Measurements from ENCODE around the gene THADA. TPM values are rescaled to one million over a fixed set of nuclear protein-coding genes. Genes with fewer than 3 reads are reported as not detected.

The THADA gene
- total RNA-seq, 2 donors from 2014 or later: 14.5 to 16.1 TPM

DNA sequence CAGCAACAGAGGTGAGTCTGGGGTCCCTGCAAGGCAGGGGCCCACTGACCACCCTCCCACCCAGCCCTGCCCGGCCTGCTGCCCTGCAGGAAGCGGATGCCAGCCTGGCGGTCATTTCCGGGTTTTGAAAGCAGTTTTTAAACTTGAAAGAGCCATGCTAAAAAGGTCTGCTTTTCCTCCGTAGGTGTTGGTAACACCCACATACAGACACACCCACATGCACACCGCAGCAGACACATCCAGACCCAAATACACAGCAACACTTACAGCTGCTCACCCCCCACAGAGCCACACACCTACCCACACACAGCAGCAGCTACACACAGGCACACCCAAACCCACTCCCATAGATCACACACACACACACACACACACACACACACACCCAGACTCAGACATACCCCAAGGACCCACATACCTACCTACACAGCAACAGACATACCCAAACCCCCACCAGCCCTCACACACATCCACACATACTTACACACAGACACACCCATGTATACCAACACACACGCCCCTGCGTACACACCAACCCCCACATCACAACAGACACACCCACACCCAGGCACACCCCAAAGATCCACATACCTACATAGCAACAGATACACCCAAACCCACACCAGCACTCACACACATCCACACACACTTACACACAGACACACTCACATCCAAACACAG, 377.0 kb downstream of the THADA start:
- Histone ChIP-seq H3K27me3 (no peaks in the 10 kb centered on the region), H3K36me3 (peaks cover 18% of the 10 kb centered on the region), H3K4me1 (peaks cover 0 to 69% of the 10 kb centered on the region in 2 donors), H3K4me3 (peak overlapping the region; percentile 39 to 92), H3K9me3 (no peaks in the 10 kb centered on the region), H3K27ac (peak overlapping the region; percentile 99 to 100)
- no peak for DNase-seq (ENCODE audit: low spot score)
- TF ChIP-seq, protein P1, sequence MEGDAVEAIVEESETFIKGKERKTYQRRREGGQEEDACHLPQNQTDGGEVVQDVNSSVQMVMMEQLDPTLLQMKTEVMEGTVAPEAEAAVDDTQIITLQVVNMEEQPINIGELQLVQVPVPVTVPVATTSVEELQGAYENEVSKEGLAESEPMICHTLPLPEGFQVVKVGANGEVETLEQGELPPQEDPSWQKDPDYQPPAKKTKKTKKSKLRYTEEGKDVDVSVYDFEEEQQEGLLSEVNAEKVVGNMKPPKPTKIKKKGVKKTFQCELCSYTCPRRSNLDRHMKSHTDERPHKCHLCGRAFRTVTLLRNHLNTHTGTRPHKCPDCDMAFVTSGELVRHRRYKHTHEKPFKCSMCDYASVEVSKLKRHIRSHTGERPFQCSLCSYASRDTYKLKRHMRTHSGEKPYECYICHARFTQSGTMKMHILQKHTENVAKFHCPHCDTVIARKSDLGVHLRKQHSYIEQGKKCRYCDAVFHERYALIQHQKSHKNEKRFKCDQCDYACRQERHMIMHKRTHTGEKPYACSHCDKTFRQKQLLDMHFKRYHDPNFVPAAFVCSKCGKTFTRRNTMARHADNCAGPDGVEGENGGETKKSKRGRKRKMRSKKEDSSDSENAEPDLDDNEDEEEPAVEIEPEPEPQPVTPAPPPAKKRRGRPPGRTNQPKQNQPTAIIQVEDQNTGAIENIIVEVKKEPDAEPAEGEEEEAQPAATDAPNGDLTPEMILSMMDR (IDR thresholded peaks at IDR 0.05): no peak

DNA sequence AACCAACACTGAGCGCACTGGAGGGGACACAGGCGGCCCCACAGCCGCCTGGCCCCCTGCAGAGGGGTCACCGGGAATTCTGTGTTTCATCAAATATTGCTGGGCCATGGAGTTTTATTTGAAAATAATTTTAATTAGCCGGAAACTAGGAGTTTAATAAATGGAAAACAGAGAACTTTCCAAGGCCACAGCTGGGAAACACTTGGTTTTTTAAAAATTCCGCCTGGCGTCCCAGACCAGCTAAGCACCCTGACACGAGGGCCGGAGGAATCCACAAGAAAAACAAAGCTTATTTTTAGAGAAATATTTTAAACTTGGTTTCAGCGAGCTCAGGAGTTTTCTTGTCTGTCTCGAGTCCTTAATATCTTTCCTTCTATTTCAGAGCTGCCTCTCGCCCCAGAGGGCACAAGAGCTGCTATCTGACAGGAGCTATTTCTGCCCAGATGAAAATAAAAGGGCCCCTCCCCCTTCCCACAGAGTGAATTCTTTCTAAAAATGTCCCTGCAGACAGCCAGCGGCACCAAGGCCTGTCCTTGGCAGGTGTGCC, 377.6 kb downstream of the THADA start:
- Histone ChIP-seq H3K27me3 (no peaks in the 10 kb centered on the region), H3K9me3 (no peaks in the 10 kb centered on the region), H3K4me1 (peaks cover 0 to 64% of the 10 kb centered on the region in 2 donors), H3K4me3 (peak overlapping the region in 1 of 2 donors; percentile 92), H3K27ac (peak overlapping the region; percentile 99 to 100), H3K36me3 (peaks cover 12% of the 10 kb centered on the region)
- TF ChIP-seq, protein P1 (IDR thresholded peaks at IDR 0.05): no peak
- DNase-seq (ENCODE audit: low spot score): no peak

DNA sequence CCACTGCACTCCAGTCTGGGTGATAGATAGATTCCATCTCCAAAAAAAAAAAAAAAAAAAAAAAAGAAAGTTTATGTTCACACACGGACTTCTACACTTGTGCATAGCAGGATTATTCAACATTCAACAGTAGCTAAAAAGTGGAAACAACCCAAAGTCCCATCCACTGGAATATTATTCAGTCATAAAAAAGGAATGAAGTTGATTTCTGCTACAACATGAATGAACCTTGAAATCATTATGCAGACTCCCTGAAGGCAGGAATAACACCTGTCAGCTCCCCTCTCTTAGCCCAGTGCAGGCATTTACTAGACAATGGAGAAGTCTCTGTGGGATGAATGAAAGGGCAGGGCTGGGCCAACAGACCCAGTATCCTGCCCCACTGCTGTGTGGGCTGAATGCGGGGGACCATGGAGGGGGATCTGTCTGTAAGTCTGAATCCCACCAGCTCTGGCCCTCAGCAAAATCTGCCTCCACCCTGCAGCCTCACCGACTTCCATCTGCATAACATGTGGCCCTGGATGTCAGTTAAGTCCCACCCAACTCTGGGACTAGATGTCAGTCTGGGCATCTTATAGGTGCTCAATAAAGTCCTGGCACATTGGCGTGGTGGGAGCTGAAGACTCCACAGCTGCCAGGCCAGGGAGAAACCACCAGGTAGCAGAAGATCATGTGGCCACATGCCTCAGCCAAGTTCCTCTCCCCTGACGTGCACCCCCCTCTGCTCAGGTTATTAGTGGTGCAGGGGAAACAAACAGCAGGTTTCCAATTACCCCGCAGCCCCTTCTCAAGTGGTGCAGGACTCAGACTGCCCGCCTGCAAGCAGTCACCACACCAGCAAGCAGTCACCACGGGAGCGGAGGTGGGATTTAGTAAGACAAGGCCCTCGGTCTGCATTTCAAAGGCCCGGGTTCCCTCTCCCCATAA, 378.3 kb downstream of the THADA start:
- H3K9me3 ChIP-seq: no peaks in the 10 kb centered on the region
- peaks cover 0 to 57% of the 10 kb centered on the region in 2 donors for H3K4me1 ChIP-seq
- H3K4me3 ChIP-seq: no peak overlapping the region
- TF ChIP-seq, protein P1 (IDR thresholded peaks at IDR 0.05): no peak
- peaks cover 5% of the 10 kb centered on the region for H3K36me3 ChIP-seq
- H3K27ac ChIP-seq: peak overlapping the region; percentile 99 to 100
- no peaks in the 10 kb centered on the region for H3K27me3 ChIP-seq
- no peak for DNase-seq (ENCODE audit: low spot score)

DNA sequence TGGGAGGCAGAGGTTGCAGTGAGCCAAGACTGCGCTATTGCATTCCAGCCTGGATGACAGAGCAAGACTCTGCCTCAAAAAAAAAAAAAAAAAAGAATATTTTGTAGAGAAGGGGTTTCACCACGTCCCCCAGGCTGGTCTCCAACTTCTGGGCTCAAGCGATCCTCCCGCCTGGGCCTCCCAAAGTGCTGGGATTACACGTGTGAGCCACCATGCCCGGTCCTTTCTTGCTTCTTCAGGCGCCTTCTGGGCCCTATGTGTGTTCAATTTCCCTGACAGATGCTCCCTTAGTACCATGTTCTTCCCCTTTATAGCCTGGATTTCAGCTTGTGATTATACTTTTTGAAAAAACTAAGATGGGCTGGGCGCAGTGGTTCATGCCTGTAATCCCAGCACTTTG, 379.2 kb downstream of the THADA start:
- no peak for DNase-seq (ENCODE audit: low spot score)
- TF ChIP-seq, protein P1 (IDR thresholded peaks at IDR 0.05): no peak
- H3K36me3 ChIP-seq: no peaks in the 10 kb centered on the region
- no peak overlapping the region for H3K4me3 ChIP-seq
- peaks cover 0 to 48% of the 10 kb centered on the region in 2 donors for H3K4me1 ChIP-seq
- H3K9me3 ChIP-seq: no peaks in the 10 kb centered on the region
- peak overlapping the region; percentile 55 to 100 for H3K27ac ChIP-seq
- no peaks in the 10 kb centered on the region for H3K27me3 ChIP-seq

DNA sequence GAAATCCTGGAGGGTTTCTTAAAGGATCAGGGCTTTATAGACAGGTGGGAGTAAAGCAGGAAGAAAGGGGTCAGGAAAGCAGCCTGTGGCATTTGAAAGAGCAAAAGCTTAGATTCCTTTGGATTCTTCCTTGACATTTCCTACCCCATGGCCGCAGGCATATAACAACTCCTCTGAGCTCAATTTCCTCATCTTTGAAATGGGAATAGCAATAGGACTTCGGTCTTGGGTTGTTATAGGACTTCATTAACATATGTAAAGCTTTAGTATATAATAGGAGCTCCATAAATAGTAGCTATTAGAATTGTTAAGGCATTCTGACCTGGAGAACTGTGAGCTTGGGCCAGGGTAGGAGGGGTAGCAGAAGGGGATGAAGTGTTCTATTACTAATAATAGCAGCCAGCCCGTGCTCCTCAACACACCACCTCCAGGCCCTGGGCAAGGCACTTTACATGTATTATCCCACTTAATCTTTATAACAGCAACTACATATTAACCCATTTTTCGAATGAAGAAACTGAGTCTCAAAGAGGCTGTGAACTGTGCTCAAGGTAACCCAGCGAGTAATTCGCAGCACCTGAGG, 380.1 kb downstream of the THADA start:
- H3K4me1 ChIP-seq: peaks cover 0 to 41% of the 10 kb centered on the region in 2 donors
- H3K36me3 ChIP-seq: no peaks in the 10 kb centered on the region
- no peak overlapping the region for H3K4me3 ChIP-seq
- H3K27ac ChIP-seq: peak overlapping the region; percentile 55 to 100
- no peak for DNase-seq (ENCODE audit: low spot score)
- no peaks in the 10 kb centered on the region for H3K27me3 ChIP-seq
- H3K9me3 ChIP-seq: no peaks in the 10 kb centered on the region
- TF ChIP-seq, protein P1 (IDR thresholded peaks at IDR 0.05): no peak

Data from right atrium auricular region (tissue), 2 donors.